ENCODE measurements around the gene PIAS1.

PIAS1 gene

DNA sequence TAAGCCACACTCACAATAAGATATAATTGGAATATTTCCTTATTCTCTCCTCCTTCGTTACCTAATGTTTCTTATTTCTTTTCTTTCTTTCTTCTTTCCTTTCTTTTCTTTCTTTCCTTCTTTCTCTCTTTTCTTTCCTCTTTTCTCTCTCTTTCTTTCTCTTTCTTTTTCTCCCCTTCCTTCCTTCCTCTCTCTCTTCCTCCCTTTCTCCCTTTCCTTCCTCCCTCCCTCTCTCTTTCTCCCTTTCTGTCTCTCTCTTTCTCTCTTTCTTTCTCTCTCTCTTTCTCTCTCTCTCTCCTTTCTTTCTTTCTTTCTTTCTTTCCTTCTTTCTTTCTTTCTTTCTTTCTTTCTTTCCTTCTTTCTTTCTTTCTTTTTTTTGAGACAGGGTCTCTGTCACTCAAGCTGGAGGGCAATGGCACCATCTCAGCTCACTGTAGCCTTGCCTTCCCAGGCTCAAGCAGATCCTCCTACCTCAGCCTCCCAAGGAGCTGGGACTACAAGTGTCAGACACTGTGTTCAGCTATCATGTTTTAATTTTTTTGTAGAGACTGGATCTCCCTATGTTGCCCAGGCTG, 19.3 kb upstream of the PIAS1 start:
- H2AFZ ChIP-seq (ENCODE audit: low read depth): no peak overlapping the region
- TF ChIP-seq, protein P1, sequence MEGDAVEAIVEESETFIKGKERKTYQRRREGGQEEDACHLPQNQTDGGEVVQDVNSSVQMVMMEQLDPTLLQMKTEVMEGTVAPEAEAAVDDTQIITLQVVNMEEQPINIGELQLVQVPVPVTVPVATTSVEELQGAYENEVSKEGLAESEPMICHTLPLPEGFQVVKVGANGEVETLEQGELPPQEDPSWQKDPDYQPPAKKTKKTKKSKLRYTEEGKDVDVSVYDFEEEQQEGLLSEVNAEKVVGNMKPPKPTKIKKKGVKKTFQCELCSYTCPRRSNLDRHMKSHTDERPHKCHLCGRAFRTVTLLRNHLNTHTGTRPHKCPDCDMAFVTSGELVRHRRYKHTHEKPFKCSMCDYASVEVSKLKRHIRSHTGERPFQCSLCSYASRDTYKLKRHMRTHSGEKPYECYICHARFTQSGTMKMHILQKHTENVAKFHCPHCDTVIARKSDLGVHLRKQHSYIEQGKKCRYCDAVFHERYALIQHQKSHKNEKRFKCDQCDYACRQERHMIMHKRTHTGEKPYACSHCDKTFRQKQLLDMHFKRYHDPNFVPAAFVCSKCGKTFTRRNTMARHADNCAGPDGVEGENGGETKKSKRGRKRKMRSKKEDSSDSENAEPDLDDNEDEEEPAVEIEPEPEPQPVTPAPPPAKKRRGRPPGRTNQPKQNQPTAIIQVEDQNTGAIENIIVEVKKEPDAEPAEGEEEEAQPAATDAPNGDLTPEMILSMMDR (conservative IDR thresholded peaks at IDR 0.05; ENCODE audit: low read depth, low read length): no peak
- no peaks in the 10 kb centered on the region for H4K20me1 ChIP-seq (ENCODE audit: insufficient read depth)
- no peak overlapping the region for H3K4me3 ChIP-seq (IDR thresholded peaks at IDR 0.05; ENCODE audit: insufficient read depth, low read depth, low read length)
- H3K27me3 ChIP-seq (ENCODE audit: insufficient read depth, low read depth): no peaks in the 10 kb centered on the region
- no peaks in the 10 kb centered on the region for H3K36me3 ChIP-seq (ENCODE audit: insufficient read depth)
- no peak overlapping the region for H3K9ac ChIP-seq
- no peaks in the 10 kb centered on the region for H3K4me1 ChIP-seq (ENCODE audit: low read depth, poor library complexity, severe bottlenecking)
- no peak overlapping the region for H3K27ac ChIP-seq
- H3K4me2 ChIP-seq: no peak overlapping the region
- no peaks in the 10 kb centered on the region for H3K79me2 ChIP-seq (ENCODE audit: insufficient read depth, low read depth)

DNA sequence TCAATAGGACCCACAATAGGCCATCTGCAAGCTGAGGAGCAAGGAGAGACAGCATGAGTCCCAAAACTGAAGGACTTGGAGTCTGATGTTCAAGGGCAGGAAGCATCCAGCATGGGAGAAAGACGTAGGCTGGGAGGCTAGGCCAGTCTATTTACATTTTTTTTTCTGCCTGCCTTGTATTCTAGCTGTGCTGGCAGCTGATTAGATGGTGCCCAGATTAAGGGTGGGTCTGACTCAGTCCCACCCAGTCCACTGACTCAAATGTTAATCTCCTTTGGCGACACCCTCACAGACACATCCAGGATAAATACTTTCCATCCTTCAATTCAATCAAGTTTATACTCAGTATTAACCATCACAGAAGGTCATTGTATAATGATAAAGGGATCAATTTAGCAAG, 15.9 kb upstream of the PIAS1 start:
- Histone ChIP-seq H3K4me1 (ENCODE audit: low read depth, poor library complexity, severe bottlenecking) (no peaks in the 10 kb centered on the region), H3K9ac (no peak overlapping the region), H3K79me2 (ENCODE audit: insufficient read depth, low read depth) (no peaks in the 10 kb centered on the region), H3K27me3 (ENCODE audit: insufficient read depth, low read depth) (no peaks in the 10 kb centered on the region), H3K27ac (no peak overlapping the region), H3K4me3 (IDR thresholded peaks at IDR 0.05; ENCODE audit: insufficient read depth, low read depth, low read length) (no peak overlapping the region), H3K36me3 (ENCODE audit: insufficient read depth) (no peaks in the 10 kb centered on the region), H3K4me2 (no peak overlapping the region), H4K20me1 (ENCODE audit: insufficient read depth) (no peaks in the 10 kb centered on the region), H2AFZ (ENCODE audit: low read depth) (no peak overlapping the region)
- TF ChIP-seq, protein P1 (conservative IDR thresholded peaks at IDR 0.05; ENCODE audit: low read depth, low read length): no peak

DNA sequence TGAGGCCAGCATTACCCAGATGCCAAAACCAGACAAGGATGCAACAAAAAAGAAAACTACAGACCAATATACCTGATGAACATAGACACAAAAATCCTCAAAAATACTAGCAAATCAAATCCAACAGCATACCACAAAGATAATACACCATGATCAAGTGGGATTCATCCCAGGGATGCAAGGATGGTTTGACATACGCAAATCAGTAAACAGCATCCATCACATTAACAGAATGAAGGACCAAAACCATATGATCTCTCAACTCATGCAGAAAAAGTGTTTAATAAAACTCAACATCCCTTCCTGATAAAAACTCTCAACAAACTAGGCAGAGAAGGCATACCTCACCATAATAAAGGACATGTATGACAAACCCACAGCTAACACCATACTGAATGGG, 14.0 kb upstream of the PIAS1 start:
- Histone ChIP-seq H3K4me2 (no peak overlapping the region), H4K20me1 (ENCODE audit: insufficient read depth) (no peaks in the 10 kb centered on the region), H2AFZ (ENCODE audit: low read depth) (no peak overlapping the region), H3K36me3 (ENCODE audit: insufficient read depth) (no peaks in the 10 kb centered on the region), H3K4me3 (IDR thresholded peaks at IDR 0.05; ENCODE audit: insufficient read depth, low read depth, low read length) (no peak overlapping the region), H3K4me1 (ENCODE audit: low read depth, poor library complexity, severe bottlenecking) (no peaks in the 10 kb centered on the region), H3K27me3 (ENCODE audit: insufficient read depth, low read depth) (no peaks in the 10 kb centered on the region), H3K27ac (no peak overlapping the region), H3K79me2 (ENCODE audit: insufficient read depth, low read depth) (no peaks in the 10 kb centered on the region), H3K9ac (no peak overlapping the region)
- TF ChIP-seq, protein P1 (conservative IDR thresholded peaks at IDR 0.05; ENCODE audit: low read depth, low read length): no peak

DNA sequence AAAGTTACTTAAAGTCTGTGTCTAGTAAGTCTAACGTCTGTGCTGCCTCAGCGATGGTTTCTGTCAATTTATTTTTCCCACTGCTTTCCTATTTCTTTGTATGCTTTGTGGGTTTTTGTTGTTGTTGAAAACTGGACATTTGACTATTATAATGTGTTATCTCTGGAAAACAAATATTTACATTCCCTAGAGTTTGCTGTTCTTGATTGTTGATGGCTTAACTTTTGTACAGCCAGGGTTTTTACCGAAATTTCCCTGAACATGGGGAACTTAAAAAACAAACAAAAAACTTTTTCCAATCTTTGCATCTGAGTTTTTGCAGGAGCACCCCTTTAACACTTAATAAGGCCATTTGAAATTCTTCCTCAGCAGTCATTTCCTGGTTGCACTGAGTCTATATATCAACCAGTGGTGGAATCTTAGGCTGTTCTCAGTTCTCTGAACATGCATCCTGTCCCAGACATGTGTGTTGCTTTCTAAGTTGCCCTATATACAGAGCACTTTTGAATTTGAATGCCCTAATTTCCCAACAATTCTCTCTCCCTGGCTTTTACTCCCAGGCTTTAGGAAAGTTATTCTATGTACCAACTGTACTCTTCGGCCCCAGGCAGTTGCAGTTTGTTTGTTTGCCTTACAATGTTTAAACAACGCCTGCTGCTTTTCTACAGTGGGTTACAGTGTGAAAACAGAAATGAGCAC, 11.8 kb upstream of the PIAS1 start:
- no peak overlapping the region for H3K4me3 ChIP-seq (IDR thresholded peaks at IDR 0.05; ENCODE audit: insufficient read depth, low read depth, low read length)
- no peak overlapping the region for H3K27ac ChIP-seq
- H2AFZ ChIP-seq (ENCODE audit: low read depth): no peak overlapping the region
- H3K4me1 ChIP-seq (ENCODE audit: low read depth, poor library complexity, severe bottlenecking): no peaks in the 10 kb centered on the region
- no peak overlapping the region for H3K9ac ChIP-seq
- TF ChIP-seq, protein P1 (conservative IDR thresholded peaks at IDR 0.05; ENCODE audit: low read depth, low read length): no peak
- no peak overlapping the region for H3K4me2 ChIP-seq
- no peaks in the 10 kb centered on the region for H3K27me3 ChIP-seq (ENCODE audit: insufficient read depth, low read depth)
- no peaks in the 10 kb centered on the region for H4K20me1 ChIP-seq (ENCODE audit: insufficient read depth)
- H3K36me3 ChIP-seq (ENCODE audit: insufficient read depth): no peaks in the 10 kb centered on the region
- H3K79me2 ChIP-seq (ENCODE audit: insufficient read depth, low read depth): no peaks in the 10 kb centered on the region
